Astrocyte of the spinal cord (primary cell): Measurements from ENCODE around the gene SLC8A3.

Experiments used
- DNase-seq: peaks from one replicate; pipeline ENCODE4 v3.0.0; 2011; ENCODE audit warnings: low read depth, low spot score
- H3K4me3 ChIP-seq: 2 replicates; pipeline ENCODE4 v1.5.1; 2011; ENCODE audit warnings: low read depth, mild to moderate bottlenecking, low read length, moderate library complexity
- CTCF ChIP-seq: IDR thresholded peaks from 2 replicates; pipeline ENCODE4 v1.5.1; 2012; ENCODE audit warnings: low read depth, mild to moderate bottlenecking, low read length, inconsistent platforms
- in situ Hi-C: cut with HindIII; loops from 2 replicates; pipeline ENCODE4 v1.10.0; 2017; ENCODE audit warnings: low sequenced_read_pairs

Gene SLC8A3

GRCh38 chr14:70036665-70037064, 152.1 kb downstream of the SLC8A3 start:
- no peak for DNase-seq
- H3K4me3 ChIP-seq = no peak overlapping the region
- no peak for TF ChIP-seq CTCF
- in situ Hi-C loops = no loop called here

GRCh38 chr14:70034257-70034656, 154.5 kb downstream of the SLC8A3 start:
- no peak for DNase-seq
- no peak for TF ChIP-seq CTCF
- in situ Hi-C loops = no loop called here
- no peak overlapping the region for H3K4me3 ChIP-seq

- DNase-seq = no peak
- no peak overlapping the region for H3K4me3 ChIP-seq
- TF ChIP-seq CTCF = no peak
- in situ Hi-C loops = no loop called here
These were observed 155.2 kb downstream of the SLC8A3 start for GRCh38 chr14:70033561-70033960.

GRCh38 chr14:70033116-70033515, 155.6 kb downstream of the SLC8A3 start:
- no peak for TF ChIP-seq CTCF
- H3K4me3 ChIP-seq = no peak overlapping the region
- in situ Hi-C loops = no loop called here

GRCh38 chr14:70032447-70032846, 156.3 kb downstream of the SLC8A3 start:
- no peak overlapping the region for H3K4me3 ChIP-seq
- no peak for DNase-seq
- in situ Hi-C loops = no loop called here
- TF ChIP-seq CTCF = no peak

More at GRCh38 chr14:70033116-70033515, 155.6 kb downstream of the SLC8A3 start:
- DNase-seq = no peak

GRCh38 chr14:70032016-70032415, 156.7 kb downstream of the SLC8A3 start:
- DNase-seq = no peak
- no peak for TF ChIP-seq CTCF
- in situ Hi-C loops = no loop called here
- H3K4me3 ChIP-seq = no peak overlapping the region
